PFSK-1 (cell line): ENCODE data around the gene KLF14.

Source experiments
- FOXP2 ChIP-seq: optimal IDR thresholded peaks from 2 replicates; pipeline ENCODE3; 2011; ENCODE audit warnings: borderline replicate concordance, control low read depth, inconsistent platforms; ENCODE audit not compliant: insufficient read depth; ENCODE audit errors: extremely low read length, extremely low read depth
- POLR2AphosphoS5 ChIP-seq: IDR thresholded peaks from 2 replicates; pipeline ENCODE4 v1.6.1; 2012; ENCODE audit warnings: low read depth, mild to moderate bottlenecking, control low read depth, low read length, moderate library complexity
- SIN3A ChIP-seq: IDR thresholded peaks from 2 replicates; pipeline ENCODE4 v1.6.1; 2012; ENCODE audit warnings: mild to moderate bottlenecking, low read length, moderate library complexity, borderline replicate concordance; ENCODE audit not compliant: insufficient read depth
- TAF1 ChIP-seq: IDR thresholded peaks from 2 replicates; pipeline ENCODE4 v1.6.1; 2012; ENCODE audit warnings: low read length, control low read depth, borderline replicate concordance; ENCODE audit not compliant: insufficient read depth
- TF ChIP-seq, protein P1 (sequence below), 2 experiments: IDR thresholded peaks; 2 replicates each; pipeline versions ENCODE4 v1.6.1 to v1.8.0; 2011 to 2012; ENCODE audit warnings: low read depth in 2 of 2, low read length in 2 of 2, control low read depth in 1 of 2, inconsistent platforms in 1 of 2, mild to moderate bottlenecking in 1 of 2, moderate library complexity in 1 of 2; ENCODE audit not compliant: insufficient read depth in 1 of 2

DNA sequence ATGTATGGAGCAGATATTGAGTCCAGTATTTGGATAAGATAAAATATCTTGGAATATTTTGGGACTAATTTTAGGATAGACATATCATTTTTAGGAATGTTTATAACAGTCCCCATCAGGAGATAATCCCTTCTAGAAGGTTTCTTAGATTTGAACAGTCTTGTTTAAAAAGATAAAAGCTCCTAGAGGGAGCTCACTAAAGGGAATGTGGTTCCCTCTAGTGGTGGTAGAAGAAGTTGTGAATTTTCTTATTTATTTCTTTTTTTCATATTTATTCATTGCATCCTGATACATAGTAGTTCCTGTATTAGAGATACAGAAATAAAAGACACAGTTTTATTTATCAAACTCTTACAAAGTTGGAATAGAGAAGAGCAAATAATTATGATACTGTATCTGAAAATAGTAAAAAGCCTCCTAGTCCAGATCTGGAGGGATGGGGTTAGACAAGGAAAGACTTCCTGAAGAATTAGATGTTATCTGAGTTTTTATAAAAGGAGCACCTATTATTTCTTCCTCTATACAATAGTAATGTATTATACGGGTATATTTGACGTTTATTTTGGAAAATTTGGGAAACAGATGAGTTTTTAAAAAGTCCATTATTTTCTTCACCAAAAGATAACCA, 24.5 kb upstream of the KLF14 start:
- TF ChIP-seq POLR2AphosphoS5: no peak
- TF ChIP-seq SIN3A: no peak
- no peak for TF ChIP-seq TAF1
- TF ChIP-seq, protein P1, sequence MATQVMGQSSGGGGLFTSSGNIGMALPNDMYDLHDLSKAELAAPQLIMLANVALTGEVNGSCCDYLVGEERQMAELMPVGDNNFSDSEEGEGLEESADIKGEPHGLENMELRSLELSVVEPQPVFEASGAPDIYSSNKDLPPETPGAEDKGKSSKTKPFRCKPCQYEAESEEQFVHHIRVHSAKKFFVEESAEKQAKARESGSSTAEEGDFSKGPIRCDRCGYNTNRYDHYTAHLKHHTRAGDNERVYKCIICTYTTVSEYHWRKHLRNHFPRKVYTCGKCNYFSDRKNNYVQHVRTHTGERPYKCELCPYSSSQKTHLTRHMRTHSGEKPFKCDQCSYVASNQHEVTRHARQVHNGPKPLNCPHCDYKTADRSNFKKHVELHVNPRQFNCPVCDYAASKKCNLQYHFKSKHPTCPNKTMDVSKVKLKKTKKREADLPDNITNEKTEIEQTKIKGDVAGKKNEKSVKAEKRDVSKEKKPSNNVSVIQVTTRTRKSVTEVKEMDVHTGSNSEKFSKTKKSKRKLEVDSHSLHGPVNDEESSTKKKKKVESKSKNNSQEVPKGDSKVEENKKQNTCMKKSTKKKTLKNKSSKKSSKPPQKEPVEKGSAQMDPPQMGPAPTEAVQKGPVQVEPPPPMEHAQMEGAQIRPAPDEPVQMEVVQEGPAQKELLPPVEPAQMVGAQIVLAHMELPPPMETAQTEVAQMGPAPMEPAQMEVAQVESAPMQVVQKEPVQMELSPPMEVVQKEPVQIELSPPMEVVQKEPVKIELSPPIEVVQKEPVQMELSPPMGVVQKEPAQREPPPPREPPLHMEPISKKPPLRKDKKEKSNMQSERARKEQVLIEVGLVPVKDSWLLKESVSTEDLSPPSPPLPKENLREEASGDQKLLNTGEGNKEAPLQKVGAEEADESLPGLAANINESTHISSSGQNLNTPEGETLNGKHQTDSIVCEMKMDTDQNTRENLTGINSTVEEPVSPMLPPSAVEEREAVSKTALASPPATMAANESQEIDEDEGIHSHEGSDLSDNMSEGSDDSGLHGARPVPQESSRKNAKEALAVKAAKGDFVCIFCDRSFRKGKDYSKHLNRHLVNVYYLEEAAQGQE (IDR thresholded peaks at IDR 0.05; ENCODE audit: insufficient read depth in 1 of 2, low read depth in 2 of 2, low read length in 2 of 2): no peak
- TF ChIP-seq FOXP2: no peak
